Activated CD4-positive, alpha-beta T cell treated with anti-CD3 and anti-CD28 coated beads, Interleukin-2, amount 50 U/mL, for 24 hours (primary cell): ENCODE results near the gene CHST1.

Source experiments
- DNase-seq, 2 donors: peaks; one replicate each; pipeline ENCODE4 v3.0.0-alpha.2; 2020; ENCODE audit warnings: low read depth in 1 of 2, low spot score in 1 of 2

Gene CHST1

DNA sequence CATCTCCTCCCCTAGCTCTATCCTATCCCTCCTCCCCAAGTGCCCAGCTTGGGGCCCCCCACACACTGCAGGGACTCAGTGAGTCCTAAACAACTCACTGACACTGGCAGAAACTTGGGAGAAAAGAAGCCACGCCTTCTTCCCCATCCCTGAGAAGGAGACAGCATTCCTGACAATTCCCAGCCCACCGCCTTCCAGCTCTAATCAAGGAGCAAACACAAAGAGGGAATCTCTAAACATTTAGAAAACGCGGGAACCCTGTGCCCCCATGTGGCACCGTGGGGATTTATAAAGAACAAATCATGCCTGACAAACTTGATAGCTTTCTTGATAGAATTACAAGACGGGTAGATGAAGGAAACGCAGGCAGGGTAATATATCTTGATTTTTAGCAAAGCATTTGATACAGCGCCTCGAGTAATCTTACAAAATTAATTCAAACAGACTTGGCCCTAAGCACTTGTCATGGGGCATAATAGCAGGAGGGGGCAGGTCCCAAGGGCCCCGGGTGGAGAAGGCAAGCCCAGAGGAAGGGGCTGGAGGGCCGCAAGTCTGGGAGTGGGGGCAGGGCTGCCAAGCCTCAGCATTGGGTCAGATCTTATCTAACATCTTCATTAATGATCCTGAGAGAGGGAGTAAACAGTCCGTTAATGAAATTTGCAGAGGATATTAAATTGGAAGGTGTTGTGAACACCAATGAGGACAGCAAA, 4.5 kb downstream of the CHST1 start:
- no peak for DNase-seq

DNA sequence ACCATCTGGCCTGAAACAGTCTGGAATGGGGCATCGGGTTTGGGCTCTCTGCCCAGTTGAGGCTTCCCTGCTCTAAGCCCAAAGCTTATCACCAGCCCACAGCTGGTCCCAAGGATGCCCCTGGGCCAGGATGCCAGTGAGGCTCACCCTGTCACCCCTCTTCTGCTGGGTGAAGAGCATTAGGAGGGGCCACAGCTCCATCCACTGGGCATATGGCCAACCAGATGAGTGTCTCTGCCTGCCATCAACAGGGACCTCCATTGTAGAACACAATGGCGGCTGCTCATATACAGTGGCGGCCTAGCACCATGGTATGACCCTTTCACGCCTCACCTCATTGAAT, 5.6 kb downstream of the CHST1 start:
- no peak for DNase-seq

DNA sequence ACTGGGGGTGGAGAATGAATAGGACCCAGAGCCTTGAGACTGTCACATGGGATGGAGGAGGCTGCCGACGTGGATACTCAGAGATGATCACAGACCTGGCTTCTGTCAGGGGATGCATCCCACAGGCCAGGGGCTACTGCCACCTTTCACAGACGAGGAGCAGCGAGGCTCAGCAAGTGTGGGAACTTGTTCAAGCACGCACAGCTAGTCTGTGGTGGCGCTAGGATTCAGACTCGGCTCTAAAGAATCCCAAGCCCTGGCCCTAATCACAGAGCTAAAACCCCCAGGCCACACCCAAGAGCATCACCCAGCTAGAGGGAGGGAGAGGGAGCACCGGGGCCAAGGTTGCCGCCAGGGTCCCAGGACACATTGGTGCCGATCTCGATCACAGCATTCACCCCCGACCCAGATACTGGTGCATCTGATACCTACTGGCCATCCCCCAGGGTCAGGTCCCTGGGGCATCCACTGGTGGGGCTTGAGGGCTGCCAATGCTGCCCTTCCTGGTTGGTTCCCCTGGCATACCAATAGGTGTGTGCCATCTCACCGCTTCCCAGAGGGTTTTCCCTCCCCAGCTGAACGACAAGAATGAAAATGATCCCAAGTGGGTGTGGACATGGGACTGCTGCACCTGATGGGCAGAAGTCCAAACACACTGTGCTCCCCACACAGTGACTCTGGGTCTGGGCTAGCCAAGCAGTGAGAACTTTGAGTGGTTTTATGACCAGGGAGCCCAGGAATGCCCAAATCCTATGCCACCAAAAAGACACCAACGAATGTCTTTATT, 6.2 kb downstream of the CHST1 start:
- DNase-seq = no peak

DNA sequence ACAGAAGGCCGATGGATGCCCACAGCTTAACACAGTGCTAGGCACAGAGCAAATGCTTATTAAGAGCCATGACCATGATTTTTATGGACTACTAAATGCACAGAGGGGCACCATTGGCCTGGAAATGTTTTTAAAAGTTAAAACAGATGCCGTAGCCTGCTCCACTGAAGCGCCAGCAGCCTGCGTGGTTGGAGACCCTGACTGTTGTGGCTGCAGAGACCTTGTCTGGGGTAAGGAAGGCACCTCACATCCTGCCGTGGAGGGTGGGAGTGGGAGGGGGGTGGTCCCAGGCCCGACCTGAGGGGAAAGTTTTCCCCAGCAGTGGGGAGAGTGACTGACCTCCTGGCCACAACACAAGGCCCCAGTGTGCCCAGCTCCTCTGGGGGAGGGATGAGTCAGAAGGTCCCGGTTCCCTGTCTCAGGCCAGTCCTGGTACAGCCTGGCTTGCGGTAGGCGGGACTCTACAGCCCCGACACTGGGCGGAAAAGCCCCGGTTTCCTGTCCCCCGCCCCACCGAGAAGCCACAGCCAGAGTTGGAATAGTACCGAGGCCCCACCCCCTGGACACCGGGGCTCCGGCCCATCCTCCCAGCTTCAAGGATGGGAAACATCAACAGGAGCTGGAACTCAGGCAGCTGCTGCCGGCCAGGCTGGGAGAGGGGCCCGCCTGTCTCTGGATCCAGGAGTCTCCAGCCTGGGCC, 7.0 kb downstream of the CHST1 start:
- DNase-seq = no peak

DNA sequence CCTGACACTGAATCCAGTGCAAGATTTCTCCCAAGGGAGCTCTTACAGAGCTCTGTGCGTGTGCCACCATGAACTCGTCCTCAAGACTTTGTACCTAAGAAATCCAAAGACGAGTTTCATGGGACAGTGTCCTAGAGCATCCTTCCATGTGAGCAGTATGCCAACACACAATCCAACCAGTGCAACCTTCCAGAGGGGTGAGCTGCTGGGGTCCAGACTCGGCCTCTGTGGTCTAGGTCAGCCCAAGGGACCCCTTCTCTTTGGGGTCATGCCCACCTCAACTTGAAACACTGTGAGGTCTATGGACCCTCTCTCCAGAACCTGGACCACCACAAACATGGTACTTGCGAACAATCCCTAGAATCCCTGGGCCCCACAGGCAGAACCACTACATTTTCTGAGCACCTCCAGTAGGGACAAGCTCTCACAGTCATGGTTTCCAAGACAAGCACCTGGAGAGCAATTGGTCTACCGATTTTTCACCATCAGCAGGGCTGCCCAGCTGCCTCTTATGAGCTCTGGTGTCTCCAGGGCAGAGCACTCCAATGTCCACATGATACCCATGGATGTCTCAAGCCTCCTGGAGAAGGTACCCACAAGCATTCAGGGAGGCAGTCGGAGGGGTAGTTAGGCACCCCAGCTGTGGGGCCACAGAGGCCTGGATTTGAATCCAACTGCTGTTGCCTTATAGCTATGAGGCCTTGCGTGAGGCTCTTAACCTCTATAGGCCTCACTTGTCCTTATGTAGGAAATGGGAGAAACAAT, 7.7 kb downstream of the CHST1 start:
- DNase-seq = no peak

DNA sequence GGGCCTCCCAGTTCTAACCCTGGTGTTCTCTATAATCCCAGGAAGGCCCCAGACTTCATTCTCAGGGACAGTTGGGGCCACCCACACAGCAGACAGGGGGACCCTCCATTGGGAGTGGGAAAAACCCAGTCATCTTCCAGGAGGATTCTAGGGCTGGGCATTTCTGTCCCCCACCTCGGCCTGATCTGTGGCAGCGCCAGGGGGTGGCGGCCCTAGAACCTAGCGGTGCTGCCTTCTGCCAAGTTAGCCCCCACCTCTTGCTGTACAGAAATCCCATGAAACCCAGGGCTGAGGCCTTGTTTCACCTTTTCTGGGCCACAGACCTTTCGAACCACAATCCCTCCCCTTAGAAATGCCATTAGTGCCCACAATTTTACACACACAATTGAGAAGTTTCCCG, 9.6 kb downstream of the CHST1 start:
- DNase-seq = no peak

DNA sequence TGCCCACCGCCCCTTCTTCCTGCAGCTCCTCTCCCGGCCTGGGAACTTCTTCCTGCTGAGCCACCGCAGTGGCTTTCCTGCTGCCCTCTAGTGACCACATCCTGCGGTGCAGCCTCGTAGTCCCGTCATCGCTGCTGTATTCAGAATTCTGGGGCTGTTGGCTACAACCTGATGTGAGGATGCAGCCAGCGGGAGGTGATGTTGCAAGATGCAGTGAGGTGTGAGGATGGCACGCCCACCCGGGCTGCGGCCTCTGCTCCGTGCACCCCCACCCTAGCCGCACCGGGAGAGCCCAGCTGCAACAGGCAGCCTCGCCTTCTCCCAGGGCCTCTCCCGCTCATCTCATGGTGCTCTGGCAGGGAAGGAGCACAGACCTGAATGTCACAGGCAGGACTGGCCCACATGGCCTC, 10.1 kb downstream of the CHST1 start:
- peak; percentile 31 to 40 for DNase-seq

DNA sequence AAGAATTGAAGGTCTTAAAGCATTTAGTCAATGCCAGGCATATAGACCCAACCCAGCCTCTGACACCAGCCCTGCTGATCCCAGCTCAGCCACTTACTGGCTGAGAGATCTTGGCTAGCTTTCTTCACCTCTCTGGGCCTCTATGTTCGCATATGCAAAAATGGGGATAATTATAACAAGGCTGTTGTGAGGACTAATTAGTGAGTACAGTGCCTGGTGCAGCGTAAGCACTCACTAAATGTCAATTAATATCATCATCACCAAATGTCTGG, 10.5 kb downstream of the CHST1 start:
- no peak for DNase-seq

DNA sequence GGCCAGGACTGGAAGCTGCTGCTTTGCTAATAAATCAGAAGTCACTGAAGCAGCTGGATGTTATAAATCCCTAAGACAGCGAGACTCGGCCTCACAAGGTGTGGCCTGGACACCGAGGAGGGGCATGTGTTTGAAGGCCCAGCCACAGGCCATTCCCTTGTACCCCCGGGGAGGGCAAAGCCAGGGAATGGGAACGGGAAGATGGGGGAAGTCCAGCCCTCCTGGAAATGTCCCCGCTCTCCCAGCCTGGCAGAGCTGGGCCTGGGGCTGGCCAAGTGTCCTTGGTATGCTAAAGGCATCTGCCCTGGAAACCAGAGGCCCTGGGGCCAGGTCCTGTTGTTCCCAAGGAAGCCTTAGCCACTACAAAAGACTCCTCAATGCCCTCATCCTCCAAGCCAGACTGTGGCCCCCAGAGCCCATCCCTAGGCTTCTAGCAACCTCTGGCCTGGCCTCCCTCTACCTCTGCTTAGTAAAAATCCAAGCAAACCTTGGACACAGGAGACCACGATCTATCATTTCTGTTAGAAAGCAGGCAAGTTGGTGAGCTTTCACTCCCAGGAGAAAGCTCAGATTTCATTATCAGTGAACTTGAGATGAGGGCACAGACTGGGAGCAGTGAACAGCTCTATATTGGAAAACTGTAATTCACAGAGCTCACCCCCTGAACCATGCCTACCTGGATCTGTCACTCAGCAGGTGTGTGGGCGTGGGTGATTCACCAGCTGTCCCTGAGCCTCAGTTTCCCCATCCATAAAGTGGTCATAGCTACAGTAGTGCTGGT, 11.0 kb downstream of the CHST1 start:
- no peak for DNase-seq

DNA sequence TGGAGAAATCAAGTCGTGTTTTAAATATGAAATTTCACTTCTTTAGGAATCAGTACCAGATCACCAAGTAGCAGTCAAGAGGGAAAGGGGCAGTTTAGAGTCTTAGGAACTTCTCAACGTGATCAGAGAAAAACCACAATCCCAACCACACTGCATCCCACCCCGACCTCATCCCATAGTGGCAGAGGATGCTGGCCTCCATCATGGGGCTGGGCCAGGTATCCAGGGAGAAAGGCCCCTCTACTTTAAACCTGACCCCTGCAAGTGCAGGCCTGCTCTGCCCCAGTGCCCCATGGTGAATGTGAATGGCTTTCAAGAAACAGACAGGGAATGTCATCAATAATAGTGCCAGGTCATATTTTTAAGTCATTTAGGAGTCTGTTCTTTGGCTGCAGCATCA, 12.1 kb downstream of the CHST1 start:
- no peak for DNase-seq

DNA sequence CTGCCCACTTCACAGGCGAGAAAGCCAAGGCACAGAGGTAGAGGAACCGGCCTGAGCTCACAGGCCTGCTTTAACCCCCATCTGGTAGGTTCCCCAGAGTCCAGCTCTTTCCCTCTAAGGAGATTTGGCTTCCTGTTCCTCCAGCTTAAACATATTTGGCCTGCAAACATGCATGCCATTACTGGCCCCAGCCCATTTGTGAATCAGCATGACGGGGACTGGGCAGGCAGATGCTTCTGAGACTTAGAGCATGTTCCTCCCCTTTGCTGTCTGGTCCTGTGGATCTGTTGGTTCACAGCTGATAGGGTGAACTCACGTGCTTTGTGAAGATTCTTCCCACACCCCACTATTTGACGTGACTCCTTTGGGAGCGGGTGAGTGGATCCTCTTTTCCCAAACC, 12.6 kb downstream of the CHST1 start:
- no peak for DNase-seq

DNA sequence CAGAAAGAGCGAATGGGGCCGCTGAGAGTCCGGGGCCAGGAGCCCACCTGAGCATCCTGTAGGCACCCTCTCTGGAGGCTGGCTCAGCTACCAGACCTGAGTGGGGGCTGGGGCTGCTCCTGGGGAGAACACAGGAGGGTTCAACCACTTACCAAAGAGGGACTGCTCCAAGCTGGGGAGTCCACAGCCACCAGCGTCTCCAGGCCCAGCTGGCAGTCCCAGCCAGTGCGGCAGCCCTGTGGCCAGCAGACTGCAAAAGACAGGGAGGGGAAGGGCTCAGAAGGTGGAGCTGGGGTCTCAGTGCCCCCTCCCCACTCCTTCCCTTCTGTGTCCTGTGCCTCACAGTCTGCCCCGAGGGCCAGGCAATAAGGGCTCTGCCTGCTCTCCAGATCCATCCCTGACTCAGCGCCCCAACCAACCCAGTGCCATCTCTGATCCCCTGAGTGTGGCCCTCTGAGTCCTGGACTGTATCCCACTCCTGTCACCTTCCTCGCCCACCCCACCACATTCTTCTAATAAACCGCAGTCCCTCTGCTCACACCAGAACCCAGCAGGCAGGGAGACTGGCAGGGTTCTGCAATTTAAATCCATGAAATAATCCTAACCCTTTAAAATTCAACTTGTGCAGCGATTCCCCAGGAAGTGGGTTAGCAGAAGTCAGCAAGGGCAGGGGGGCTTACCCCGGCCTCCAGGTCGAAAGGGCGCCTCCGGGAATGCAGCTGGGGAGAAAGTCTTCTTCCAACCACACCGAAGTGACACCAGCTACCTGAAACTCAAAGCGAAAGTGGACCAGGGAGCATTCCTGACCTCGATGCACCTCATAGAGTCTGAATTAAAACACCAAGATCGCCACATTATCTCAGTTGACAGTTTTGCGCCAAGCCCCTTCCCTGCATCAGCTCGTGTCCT, 13.3 kb downstream of the CHST1 start:
- no peak for DNase-seq

DNA sequence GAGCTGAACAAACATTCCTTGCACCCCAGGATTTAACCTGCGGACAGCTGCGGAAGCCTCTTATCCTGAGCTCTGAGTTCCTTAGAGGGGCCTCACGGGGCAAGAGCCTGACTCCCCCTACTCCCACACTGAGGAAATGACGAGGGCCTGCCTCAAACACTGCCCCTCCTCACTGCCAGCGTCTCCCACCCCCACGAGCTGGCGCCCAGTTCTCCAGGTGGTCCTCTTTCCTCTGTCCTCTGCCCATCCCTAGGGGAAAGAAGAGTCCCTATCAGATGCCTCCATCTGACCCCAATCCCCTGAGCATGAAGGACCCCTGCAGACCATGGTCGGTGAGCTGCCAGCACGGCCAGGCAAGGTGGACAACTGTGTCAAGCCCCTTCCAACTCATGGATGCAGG, 14.3 kb downstream of the CHST1 start:
- no peak for DNase-seq

DNA sequence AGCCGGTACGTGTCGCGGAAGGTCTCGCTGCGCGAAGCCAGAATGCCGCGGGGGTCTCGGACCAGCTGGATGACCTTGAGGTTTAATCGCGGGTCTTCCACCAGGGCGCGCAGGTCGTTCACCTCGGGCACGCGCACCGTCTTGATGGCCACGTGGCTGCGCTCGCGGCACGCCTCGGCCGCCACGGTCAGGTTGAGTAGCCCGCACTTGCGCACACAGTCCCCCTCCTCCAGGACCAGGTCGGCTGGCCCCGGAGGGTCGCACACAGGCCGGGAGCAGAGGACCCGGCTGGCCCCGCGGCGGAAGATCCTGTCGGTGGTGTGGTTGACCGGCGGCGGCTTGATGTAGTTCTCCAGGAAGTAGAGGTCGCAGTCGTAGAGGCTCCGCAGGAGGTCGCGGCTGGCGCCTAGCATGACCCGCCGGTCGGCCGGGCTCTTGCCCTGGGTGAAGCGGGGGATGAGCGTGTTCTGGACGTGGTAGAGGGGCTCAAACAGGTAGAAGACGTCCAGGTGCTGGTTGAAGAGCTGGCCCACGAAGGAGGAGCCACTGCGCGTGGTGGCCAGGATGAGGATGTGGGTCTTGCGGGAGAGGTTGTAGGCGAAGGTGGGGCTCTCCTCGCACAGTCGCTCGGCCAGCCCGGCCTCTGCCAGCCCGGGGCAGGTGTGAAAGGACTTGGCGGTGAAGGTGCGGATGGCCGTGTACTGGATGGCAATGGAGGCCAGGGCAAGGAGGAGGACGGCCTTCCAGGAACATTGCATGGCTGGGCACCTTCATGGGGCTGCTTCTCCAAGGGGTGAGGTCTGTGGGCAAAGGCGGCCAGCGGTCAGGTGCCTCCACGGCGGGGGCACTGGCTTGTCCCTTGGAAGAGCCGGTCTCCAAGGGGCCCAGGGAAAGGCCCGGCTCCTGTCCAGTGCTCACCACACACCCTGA, 15.0 kb downstream of the CHST1 start:
- DNase-seq = no peak

DNA sequence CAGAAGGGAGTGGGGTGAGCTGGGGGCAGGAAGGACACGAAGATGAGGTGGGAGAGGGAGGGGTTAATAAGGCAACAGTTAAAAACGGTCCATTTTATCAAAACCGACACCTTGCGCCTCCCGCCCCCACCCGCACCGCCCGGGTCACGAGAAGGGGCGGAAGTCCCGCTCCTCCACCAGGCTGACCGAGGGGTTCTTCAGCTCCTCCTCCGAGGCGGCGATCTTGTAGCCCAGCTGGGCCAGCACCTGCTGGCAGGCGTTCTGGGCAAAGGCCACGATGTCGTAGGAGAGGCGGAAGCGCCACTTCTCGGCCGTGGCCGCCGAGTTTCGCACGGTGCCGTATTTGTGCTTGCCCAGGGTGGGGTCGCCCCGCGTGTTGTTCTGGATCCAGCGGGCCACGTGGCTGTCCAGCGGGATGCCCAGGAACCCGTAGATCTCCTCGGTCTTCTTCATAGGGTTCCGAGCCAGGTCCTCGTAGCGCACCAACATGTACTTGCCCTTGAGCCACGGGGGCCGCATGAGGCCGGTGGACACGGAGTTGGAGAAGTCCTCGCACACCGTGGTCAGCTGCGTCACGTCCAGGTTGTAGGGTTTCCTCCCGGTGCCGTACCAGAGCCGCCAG, 15.8 kb downstream of the CHST1 start:
- no peak for DNase-seq

DNA sequence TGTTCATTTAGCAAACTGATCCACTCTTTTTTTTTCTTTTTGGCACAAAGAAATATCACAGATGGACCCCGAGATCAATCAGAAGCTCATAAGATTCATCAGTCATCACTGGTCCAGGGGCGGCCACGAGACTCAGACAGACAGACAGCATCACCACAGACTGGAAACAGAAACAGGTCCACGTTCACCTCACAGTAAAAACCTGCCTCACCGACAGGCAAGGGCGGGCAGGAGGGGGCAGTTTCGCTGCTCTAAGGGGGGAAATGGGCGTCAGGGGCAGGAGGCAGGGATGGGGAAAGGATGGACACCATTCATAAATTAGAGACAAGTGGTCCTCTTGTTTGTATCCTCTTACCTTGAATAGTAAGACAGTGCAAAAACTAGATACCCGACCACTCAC, 16.5 kb downstream of the CHST1 start:
- DNase-seq = no peak

DNA sequence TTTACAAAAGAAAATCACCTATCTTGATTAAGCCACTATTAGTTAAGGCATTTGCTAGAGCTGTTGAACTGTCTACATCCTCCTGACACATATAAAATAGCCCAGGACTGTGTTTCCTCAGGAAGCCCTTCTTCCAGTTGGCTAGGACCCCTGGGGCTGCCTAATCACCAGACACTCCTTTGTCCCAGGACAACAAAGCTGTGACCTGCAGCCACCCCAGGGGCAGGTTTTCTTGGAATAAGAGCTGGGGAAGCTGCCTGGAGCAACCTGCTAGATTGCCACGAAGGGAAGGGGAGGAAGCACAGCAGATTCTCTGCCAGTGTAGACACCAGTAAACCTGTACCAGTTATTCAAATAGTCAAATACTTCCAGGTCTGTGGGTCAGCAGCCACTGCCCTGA, 17.6 kb downstream of the CHST1 start:
- DNase-seq = no peak

DNA sequence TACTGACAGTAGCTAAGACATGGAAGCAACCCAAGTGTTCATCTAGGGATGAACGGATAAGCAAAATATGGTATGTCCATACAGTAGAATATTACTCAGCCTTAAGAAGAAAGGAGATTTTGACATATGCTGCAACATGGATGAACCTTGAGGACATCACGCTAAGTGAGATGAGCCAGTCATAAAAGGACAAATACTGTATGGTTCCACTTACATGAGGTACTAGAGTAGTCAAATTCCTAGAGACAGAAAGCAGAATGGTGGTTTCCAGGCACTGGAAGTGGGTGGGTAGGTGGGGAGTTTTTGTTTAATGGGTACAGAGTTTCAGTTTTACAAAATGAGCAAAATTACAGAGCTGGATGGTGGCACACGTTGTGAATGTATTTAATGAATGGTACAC, 18.1 kb downstream of the CHST1 start:
- no peak for DNase-seq
